Activated T-cell treated with anti-CD3 and anti-CD28 coated beads for 24 hours (primary cell): ENCODE data around the gene KIFBP.
A peak's percentile ranks its signal among the peaks of the same experiment; 100 is the strongest.
"Not testable (repeated sequence)": the region's sequence is repeated elsewhere in the genome, so short reads cannot be mapped to it uniquely, and the experiment has no call there.

Experiments
- DNase-seq: peaks from one replicate; pipeline ENCODE4 v3.0.0-alpha.2; 2020; ENCODE audit warnings: low read depth

KIFBP gene, protein sequence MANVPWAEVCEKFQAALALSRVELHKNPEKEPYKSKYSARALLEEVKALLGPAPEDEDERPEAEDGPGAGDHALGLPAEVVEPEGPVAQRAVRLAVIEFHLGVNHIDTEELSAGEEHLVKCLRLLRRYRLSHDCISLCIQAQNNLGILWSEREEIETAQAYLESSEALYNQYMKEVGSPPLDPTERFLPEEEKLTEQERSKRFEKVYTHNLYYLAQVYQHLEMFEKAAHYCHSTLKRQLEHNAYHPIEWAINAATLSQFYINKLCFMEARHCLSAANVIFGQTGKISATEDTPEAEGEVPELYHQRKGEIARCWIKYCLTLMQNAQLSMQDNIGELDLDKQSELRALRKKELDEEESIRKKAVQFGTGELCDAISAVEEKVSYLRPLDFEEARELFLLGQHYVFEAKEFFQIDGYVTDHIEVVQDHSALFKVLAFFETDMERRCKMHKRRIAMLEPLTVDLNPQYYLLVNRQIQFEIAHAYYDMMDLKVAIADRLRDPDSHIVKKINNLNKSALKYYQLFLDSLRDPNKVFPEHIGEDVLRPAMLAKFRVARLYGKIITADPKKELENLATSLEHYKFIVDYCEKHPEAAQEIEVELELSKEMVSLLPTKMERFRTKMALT

DNA sequence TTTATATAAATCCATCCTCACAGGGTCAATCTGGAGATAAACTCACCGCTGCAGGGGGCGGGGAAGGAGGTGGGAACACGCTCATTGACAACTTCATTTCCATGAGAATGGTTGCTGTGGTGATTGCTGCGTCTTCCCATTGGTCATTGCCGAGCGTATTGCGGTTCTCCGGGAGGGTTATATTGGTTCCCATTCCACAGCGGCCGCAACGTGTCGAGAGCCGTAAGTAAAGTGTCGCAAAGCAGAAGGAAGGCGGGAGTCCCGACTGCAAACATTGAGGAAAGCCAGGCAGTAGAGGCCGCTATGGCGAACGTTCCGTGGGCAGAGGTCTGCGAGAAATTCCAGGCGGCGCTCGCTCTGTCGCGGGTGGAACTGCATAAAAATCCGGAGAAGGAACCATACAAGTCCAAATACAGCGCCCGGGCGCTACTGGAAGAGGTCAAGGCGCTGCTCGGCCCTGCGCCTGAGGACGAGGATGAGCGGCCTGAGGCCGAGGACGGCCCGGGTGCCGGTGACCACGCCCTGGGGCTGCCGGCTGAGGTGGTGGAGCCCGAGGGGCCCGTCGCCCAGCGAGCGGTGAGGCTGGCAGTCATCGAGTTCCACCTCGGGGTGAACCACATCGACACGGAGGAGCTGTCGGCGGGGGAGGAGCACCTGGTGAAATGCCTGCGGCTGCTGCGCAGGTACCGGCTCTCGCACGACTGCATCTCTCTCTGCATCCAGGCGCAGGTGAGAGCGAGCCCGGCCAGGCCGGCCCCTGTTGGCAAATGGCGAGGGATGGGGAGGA is at the start of gene KIFBP:
Gene KIFBP, plus strand, starts transcription at position 274 of the 787 bp plus-strand sequence. Its CDS starts 30 bp downstream, at position 304.
- DNase-seq, result peak; percentile 78

DNA sequence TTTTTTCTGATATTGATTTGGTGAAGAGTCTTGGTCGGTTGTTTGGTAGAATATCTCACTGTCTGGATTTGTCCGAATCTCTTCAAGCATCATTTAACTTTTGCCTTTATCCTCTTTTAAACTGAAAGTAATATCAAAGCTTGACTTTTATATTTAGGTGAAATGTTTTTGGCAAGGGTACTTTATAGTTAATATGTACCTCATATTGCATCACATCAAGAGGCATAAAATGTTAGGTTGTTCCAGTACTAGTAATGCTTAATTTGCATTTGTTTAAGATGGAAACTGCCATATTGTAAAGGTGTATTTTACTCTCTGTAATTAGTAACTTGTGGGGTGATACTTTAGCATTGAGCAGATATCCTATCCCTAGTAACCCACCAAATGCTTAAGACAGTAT is 49.7 kb upstream of the KIFBP start:
- no peak for DNase-seq

DNA sequence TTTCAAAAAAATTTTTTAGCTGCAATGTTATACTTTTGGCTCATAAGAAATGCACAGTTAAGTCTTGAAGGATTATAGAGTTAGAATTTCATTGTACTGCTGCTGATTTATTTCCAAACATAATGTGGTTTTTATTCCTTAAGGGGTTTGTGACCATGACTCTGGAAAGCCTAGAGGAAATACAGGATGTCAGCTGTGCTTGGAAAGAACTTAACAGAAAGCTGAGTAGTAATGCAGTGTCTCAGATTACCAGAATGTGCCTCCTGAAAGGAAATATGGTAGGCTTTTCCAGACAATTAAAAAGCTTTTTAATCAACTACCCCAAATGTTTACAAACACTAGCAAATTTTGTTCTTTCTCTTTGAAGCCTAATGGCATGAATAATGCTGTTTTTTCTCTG is 47.7 kb upstream of the KIFBP start:
- not testable (repeated sequence) for DNase-seq

DNA sequence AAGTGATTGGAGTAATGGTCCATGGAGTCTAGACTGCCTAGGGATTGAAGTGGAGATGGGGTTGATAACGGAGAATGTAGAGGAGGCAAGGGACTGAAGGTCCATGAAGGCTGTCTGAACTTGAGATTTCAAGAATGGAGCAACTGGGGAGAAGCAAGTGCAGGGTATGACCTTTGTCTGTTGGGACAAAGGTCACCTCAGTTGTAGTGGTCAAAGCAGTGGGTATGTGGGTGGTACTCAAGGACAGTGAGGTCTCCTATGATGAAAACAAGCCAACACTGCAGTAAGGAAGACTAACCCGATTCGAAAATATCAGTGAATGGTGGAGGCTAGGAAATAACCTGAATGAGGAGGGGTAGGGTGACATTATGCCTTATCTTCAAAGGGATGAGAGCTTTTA is 38.0 kb upstream of the KIFBP start:
- no peak for DNase-seq

DNA sequence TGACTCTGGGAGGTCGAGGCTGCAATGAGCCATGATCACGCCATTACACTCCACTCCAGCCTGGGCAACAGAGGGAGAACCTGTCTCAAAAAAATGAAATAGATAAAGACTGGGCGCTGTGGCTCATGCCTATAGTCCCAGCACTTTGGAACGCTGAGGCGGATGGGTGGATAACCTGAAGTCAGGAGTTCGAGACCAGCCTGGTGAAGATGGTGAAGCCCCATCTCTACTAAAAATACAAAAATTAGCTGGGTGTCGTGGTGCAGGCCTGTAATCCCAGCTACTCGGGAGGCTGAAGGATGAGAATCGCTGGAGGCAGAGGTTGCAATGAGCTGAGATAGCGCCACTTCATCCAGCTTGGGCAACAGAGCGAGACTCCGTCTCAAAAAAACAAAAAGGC is 33.7 kb upstream of the KIFBP start:
- DNase-seq, result no peak

DNA sequence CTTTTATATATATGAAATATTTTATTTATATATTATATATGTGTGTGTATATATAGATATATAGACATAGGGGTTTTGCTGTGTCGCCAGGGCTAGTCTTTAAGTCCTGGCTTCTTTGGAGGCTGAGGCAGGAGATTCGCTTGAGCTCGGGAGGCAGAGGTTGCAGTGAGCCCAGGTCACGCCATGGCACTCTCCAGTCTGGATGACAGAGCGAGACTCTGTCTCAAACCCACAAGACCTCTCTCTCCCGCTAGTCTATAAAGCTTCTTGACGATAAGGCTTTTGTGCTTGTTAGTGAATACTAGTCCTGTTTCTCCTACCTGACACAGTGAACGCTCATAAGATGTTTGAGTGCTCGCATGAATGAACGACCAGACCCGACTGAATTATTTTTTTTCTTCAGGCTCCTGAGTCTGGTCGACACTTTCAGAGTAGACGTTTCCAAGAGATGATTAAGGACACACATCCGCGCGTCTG is 33.2 kb upstream of the KIFBP start:
- no peak for DNase-seq

DNA sequence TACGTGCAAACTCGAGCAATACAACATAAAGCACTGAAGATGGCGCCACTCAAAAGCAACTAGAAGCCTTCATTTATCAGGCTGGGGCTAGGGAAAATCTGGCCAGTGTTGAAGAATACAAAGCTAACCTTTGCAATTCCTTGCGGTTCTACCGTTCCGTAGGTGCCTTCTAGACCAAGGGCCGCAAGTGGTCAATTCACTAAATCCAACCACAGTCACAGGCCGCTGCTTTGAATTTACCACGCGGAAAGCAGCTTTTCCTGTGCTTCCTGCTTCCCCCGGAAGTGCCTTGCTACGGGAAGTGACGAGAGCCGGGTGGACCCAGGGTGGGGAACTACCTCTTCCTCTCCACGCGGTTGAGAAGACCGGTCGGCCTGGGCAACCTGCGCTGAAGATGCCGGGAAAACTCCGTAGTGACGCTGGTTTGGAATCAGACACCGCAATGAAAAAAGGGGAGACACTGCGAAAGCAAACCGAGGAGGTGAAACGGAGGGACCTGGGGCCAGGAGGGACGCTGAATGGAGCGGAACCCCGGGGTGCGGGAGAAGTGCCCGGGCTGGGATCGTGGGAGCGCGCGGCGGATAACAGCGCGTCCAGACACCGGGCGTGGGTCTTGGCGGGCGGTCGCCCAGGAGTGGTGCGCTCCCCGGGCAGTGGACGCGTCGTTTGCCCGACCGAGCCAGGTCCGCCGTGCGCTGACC is 32.6 kb upstream of the KIFBP start, which contains the start of gene DDX21:
Gene DDX21, plus strand, starts transcription at position 339 of the 701 bp plus-strand sequence. Its CDS starts 56 bp downstream, at position 395.
- DNase-seq, result peak; percentile 85

DNA sequence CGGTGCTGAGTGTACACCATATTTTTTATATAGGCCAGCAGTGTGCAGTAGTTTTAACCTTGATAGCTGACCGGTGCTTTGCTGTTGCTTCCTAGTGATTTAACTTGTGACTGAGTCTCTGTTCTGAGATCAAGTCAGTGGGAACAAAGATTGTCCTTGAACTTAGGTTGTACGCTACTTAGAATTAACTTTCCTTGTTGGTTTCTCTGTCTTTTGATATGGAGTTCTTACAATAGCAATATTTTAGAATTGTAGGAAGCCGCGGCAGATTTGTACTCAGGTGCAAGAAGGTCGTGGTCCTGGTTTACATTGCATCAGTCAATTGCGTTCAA is 31.4 kb upstream of the KIFBP start:
- DNase-seq, result no peak

DNA sequence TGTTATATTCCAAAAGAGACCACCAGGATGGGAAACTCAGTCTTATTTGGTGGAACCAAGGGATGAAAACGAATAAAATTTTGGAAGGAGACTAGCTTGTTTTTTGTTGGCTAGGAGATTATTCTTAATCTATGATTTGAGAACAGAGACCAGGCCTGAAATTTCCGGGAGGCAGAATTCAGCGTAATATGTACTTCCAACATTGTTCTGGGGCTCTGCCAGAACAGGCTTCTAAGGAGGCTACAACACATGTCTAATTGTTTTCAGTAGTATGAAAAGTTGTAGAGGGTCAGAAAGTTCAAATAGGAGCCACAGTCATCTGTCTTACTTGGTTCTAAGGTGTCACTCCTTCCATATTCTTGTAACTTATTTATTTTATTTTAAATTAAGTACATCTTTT is 30.9 kb upstream of the KIFBP start:
- DNase-seq, result no peak

DNA sequence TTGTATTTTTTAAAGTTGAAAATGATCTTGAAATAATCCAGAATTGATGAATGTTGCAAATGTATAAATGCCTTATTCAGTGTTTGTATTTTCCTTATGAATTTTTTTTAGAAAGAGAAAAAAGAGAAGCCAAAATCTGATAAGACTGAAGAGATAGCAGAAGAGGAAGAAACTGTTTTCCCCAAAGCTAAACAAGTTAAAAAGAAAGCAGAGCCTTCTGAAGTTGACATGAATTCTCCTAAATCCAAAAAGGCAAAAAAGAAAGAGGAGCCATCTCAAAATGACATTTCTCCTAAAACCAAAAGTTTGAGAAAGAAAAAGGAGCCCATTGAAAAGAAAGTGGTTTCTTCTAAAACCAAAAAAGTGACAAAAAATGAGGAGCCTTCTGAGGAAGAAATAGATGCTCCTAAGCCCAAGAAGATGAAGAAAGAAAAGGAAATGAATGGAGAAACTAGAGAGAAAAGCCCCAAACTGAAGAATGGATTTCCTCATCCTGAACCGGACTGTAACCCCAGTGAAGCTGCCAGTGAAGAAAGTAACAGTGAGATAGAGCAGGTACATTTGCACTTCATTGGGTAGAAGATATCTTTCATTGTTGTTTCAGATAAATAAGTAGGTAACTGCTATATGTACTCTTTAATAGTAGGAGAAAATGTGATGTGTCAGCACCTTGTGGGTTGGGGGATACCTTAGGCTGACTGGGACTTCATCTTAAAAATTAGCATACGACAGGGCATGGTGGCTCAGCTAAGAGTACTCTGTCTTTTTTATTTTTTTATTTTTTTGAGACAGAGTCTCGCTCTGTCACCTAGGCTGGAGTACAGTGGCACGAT is 28.7 kb upstream of the KIFBP start:
- DNase-seq, result no peak

DNA sequence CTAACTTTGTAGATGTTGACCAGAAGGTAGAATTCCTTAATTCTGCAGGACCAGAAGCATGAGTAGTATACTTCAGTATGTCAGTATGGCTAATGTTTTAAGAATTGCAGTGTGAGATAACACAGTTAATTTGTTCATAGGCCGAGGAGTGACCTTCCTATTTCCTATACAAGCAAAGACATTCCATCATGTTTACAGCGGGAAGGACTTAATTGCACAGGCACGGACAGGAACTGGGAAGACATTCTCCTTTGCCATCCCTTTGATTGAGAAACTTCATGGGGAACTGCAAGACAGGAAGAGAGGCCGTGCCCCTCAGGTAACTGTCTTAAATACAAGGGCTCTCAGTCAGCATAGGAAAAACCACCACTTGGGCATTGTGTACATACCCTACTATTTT is 25.5 kb upstream of the KIFBP start:
- no peak for DNase-seq

DNA sequence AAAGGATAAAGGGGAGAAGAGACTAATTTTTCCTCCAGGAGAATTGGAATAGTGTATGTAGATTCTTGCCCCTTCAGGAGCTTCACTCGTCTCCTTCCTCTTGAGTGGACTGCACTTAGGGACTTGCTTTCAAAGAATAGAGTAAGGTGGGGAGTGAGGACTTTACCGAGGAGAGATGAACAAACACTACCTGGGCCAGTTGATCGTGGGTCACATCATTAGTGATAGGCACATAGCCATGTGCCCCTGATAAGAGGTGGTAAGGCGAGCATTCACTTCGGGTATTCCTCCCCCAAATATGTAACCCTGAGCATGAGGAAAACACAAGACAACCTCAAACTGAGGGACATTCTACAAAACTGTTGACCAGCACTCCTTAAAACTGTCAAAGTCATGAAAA is 14.6 kb upstream of the KIFBP start:
- DNase-seq, result no peak

DNA sequence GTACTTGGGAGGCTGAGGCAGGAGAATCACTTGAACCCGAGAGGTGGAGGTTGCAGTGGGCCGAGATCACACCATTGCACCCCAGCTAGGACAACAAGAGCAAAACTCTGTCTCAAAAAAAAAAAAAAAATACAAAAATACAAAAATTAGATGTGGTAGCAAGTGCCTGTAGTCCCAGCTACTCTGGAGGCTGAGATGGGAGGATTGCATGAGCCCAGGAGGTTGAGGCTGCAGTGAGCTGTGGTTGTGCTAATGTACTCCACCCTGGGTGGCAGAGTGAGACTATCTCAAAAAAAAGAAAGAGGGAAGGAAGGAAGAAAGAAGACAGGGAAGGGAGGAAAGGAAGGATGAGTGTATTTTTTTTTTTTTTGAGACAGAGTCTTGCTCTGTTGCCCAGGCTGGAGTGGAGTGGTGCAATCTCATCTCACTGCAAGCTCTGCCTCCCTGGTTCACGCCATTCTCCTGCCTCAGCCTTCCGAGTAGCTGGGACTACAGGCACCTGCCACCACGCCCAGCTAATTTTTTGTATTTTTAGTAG is 12.6 kb upstream of the KIFBP start:
- not testable (repeated sequence) for DNase-seq

DNA sequence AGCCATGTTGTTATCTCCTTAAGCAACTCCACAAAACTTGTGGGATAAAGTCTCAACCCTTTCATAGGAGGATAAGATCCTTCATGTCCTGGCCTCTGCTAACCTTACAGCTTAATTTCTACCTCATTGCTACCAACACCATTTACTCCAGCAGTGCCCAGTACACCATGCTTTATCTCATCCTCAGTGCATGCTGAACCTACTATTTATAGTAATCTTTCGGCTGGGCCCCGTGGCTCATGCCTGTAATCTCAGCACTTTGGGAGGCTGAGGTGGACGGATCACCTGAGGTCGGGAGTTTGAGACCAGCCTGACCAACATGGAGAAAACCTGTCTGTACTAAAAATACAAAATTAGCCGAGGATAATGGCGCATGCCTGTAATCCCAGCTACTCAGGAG is 8.9 kb upstream of the KIFBP start:
- not testable (repeated sequence) for DNase-seq

DNA sequence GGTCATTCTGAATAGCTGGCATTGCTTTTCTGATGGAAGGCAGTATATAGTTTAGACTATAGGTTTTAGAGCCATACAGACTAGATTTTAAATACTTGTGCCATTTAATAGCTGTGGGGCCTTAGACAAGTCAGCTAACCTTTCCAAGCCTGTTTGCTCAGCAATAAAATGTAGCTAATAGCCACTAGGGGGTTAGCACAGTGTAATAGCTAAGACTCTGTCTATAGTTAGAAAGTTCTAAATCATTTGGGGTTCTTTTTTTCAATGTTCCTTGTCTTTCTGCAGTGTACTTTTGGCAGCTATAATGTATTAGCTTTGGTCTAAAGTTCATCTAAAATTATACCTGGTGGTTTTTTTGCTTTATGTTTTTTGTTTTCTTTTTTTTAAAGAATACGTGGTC is 7.5 kb upstream of the KIFBP start:
- no peak for DNase-seq

DNA sequence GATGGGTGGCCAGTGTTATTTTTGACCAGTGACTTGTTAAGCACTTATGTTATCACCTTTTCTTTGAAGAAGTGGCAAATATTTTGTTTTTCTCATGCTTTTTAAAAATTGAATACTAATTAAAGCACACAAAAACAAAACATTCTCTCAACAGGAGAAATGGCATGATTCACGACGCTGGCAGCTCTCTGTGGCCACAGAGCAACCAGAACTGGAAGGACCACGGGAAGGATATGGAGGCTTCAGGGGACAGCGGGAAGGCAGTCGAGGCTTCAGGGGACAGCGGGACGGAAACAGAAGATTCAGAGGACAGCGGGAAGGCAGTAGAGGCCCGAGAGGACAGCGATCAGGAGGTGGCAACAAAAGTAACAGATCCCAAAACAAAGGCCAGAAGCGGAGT is 6.2 kb upstream of the KIFBP start:
- DNase-seq, result no peak

DNA sequence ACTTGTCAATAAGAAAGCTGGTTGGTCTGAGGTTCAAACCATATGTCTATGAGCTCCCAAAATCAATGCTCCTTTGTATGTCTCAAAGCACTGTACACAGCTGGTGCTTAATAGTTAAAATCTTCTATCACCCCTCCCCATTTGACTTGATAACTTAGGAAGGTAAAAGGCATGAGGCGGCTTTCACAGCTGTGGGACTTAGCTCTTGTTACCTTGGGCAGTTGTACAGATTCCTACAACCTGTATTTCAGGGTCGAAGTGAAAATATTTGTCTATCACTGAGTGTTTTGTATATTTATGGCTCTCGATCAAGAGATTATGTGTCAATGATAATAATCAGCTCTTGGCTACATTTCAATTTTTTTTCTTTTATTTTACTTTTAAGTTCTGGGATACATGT is 992 bp upstream of the KIFBP start:
- no peak for DNase-seq

DNA sequence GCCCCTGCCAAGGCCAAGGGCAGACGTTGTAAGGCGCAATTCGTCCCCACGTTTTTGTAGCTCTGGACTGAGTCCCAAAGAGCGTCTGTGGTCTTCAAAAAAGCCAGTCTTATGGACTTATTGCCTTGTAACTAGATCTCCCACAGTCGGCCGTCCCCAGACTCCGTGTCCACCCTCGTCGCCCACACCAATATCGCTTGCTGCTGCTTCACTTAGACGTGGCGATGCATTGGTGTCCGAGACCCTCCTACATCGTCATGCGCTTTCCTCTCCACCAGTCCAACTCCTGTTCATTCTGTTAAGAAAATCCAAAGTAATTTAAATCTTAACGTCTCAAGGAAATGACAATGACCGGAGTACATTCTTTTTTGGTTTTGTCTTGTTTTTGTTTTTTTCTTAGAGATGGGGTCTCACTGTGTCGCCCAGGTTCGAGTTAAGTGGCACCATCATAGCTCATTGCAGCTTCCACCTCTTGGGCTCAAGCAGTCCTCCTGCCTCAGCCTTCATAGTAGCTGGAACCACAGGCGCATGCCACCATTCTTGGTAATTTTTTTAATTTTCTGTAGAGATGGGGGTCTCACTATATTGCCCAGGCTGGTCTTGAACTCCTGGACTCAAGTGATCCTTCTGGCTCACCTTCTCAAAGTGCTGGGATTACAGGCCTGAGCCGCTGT is 851 bp downstream of the KIFBP start:
- DNase-seq, result no peak

DNA sequence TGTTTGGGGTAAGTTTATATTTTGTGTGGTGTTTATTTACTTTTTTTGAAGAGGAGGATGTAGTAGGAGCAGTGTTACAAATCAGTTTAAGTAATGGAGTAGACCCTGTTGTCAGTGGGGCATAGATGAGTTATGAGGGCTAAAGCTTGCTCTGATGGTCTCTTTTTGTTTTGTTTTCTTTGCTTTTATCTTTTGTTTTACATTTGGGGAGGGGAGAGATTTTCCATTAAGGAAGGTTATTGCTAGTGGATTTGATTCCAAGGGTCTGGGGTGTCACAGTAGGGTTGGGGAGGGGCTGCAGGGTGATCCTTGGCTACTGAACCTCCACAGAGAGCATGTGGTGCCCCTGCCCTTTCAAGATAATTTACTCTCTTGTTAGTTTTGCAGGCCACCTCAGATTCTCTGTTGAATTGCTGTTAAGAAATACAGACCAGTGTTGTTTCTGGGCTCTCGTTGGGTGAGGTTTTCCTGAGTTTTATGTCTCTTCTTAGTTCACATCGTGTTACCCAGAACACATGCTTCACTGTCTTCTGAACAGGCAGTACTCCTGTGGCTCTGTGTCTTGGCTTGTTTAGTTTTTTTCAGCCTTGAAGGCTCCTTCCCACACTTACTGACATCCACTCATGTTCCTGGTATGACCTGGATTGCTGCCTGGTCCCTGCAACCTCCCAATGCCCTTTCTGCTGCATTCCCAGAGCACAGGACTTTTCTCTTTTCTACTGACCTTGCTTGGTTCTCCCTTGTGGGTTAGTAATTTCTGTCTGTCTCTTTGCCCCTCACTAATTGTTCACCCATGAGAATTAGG is 4.2 kb downstream of the KIFBP start:
- no peak for DNase-seq

DNA sequence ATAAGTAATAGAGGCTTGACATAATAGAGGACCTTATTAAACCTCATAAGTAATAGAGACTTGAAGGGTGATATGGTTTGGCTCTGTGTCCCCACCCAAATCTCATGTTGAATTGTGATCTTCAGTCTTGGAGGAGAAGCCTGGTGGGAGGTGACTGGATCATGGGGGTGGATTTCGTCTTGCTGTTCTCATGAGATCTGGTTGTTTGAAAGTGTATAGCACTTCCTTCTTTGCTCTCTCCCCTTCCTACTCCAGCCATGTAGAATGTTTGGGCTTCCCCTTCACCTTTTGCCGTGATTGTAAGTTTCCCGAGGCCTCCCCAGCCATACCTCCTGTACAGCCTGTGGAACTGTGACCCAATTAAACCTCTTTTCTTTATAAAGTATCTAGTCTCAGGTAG is 8.6 kb downstream of the KIFBP start:
- DNase-seq, result no peak
